OCI-LY3 (cell line): ENCODE results near the gene INPP5A.
"Not testable (repeated sequence)": the region's sequence is repeated elsewhere in the genome, so short reads cannot be mapped to it uniquely, and the experiment has no call there.

Source experiments
- H2AFZ ChIP-seq: fragments of 200-600, 300-600 bp; shearing (Covaris generic); 2 replicates; pipeline ENCODE4 v1.6.0; 2014; ENCODE audit warnings: antibody characterized with exemption, low read depth, low read length
- H3K27ac ChIP-seq: fragments of 200-600, 300-600 bp; sonication (generic); 2 replicates; pipeline ENCODE4 v1.5.1; 2014; ENCODE audit warnings: mild to moderate bottlenecking, low read length, moderate library complexity, mixed read lengths
- H3K27me3 ChIP-seq: fragments of 200-600, 300-600 bp; sonication (generic); 2 replicates; pipeline ENCODE4 v1.6.1; 2014; ENCODE audit warnings: low read depth, low read length, mixed read lengths
- H3K36me3 ChIP-seq: fragments of 200-600, 300-600 bp; sonication (generic); replicated peaks from 2 replicates; pipeline ENCODE3; 2014; ENCODE audit warnings: low read depth, low read length, mixed read lengths
- H3K4me1 ChIP-seq: fragments of 300-600, 200-600 bp; sonication (generic); 2 replicates; pipeline ENCODE4 v1.6.1; 2014; ENCODE audit warnings: low read length, mixed read lengths
- H3K4me2 ChIP-seq: fragments of 200-600, 300-600 bp; sonication (generic); 2 replicates; pipeline ENCODE4 v1.6.1; 2014; ENCODE audit warnings: low read length, mixed read lengths
- H3K4me3 ChIP-seq: fragments of 300-600, 200-600 bp; sonication (generic); 2 replicates; pipeline ENCODE4 v1.5.1; 2014; ENCODE audit warnings: antibody characterized with exemption, mild to moderate bottlenecking, low read length, moderate library complexity
- H3K79me2 ChIP-seq: fragments of 300-600, 200-600 bp; shearing (Covaris generic); 2 replicates; pipeline ENCODE4 v1.6.1; 2014; ENCODE audit warnings: mild to moderate bottlenecking, low read length, mixed read lengths
- H3K9ac ChIP-seq: fragments of 300-600, 200-600 bp; shearing (Covaris generic); 2 replicates; pipeline ENCODE4 v1.6.0; 2014; ENCODE audit warnings: mild to moderate bottlenecking, low read length, moderate library complexity
- H3K9me3 ChIP-seq: fragments of 200-600, 300-600 bp; shearing (Covaris generic); 2 replicates; pipeline ENCODE4 v1.6.1; 2014; ENCODE audit warnings: low read length, mixed read lengths; ENCODE audit not compliant: insufficient read depth
- H4K20me1 ChIP-seq: fragments of 200-600, 300-600 bp; sonication (generic); 2 replicates; pipeline ENCODE4 v1.6.1; 2016; ENCODE audit warnings: low read length, mixed read lengths; ENCODE audit not compliant: insufficient read depth
- CTCF ChIP-seq: fragments of 200-600, 300-600 bp; sonication (generic); IDR thresholded peaks from 2 replicates; pipeline ENCODE4 v1.5.1; 2014; ENCODE audit warnings: antibody characterized with exemption, low read length, low read depth
- EZH2phosphoT487 ChIP-seq: fragments of 200-600 bp; shearing (Covaris generic); IDR thresholded peaks from 2 replicates; pipeline ENCODE4 v1.6.1; 2018; ENCODE audit warnings: antibody characterized with exemption, mixed run types, low read depth

The INPP5A gene

GRCh38 chr10:132489704-132490534 is 47.7 kb upstream of the INPP5A start:
- H3K4me1 ChIP-seq: no peaks in the 10 kb centered on the region
- H3K79me2 ChIP-seq: no peaks in the 10 kb centered on the region
- no peak overlapping the region for H3K4me3 ChIP-seq
- no peaks in the 10 kb centered on the region for H4K20me1 ChIP-seq
- H3K9me3 ChIP-seq: no peaks in the 10 kb centered on the region
- H3K27me3 ChIP-seq: no peaks in the 10 kb centered on the region
- H3K4me2 ChIP-seq: no peak overlapping the region
- no peak overlapping the region for H2AFZ ChIP-seq
- no peak overlapping the region for H3K27ac ChIP-seq
- H3K9ac ChIP-seq: no peak overlapping the region
- TF ChIP-seq EZH2phosphoT487: no peak
- no peak for TF ChIP-seq CTCF
- no peaks in the 10 kb centered on the region for H3K36me3 ChIP-seq

- H3K4me2 ChIP-seq, H2AFZ ChIP-seq, H3K4me3 ChIP-seq, H4K20me1 ChIP-seq, H3K9ac ChIP-seq, H3K36me3 ChIP-seq, H3K4me1 ChIP-seq, H3K79me2 ChIP-seq, H3K27me3 ChIP-seq, H3K9me3 ChIP-seq, H3K27ac ChIP-seq: not testable (repeated sequence)
Measured at GRCh38 chr10:132491534-132491933, 46.1 kb upstream of the INPP5A start.

- Histone ChIP-seq H3K79me2 (no peaks in the 10 kb centered on the region), H4K20me1 (no peaks in the 10 kb centered on the region), H3K27me3 (no peaks in the 10 kb centered on the region), H3K9ac (no peak overlapping the region), H3K4me2 (no peak overlapping the region), H3K36me3 (no peaks in the 10 kb centered on the region), H3K27ac (no peak overlapping the region), H2AFZ (no peak overlapping the region), H3K9me3 (no peaks in the 10 kb centered on the region), H3K4me3 (no peak overlapping the region), H3K4me1 (no peaks in the 10 kb centered on the region)
- TF ChIP-seq EZH2phosphoT487 (no peak), CTCF (no peak)
Measured at GRCh38 chr10:132492323-132493025, 45.1 kb upstream of the INPP5A start.

GRCh38 chr10:132493246-132493755 is 44.3 kb upstream of the INPP5A start:
- Histone ChIP-seq H3K9ac (no peak overlapping the region), H3K79me2 (no peaks in the 10 kb centered on the region), H3K36me3 (no peaks in the 10 kb centered on the region), H2AFZ (no peak overlapping the region), H3K4me3 (no peak overlapping the region), H3K4me1 (no peaks in the 10 kb centered on the region), H3K27me3 (no peaks in the 10 kb centered on the region), H3K27ac (no peak overlapping the region), H3K9me3 (no peaks in the 10 kb centered on the region), H3K4me2 (no peak overlapping the region), H4K20me1 (no peaks in the 10 kb centered on the region)
- TF ChIP-seq EZH2phosphoT487 (no peak), CTCF (no peak)
